HFFc6 (cell line): Measurements from ENCODE around the gene IL36RN. TPM values are rescaled to one million over a fixed set of nuclear protein-coding genes. Genes with fewer than 3 reads are reported as not detected.

Experiments used
- DNase-seq: peaks from one replicate; pipeline ENCODE4 v3.0.0-alpha.2; 2018
- H3K27ac Mint-ChIP-seq: 2 replicates; pipeline ENCODE4 v1.8.0; 2020; ENCODE audit warnings: mild to moderate bottlenecking, mixed read lengths
- H3K27me3 Mint-ChIP-seq: 2 replicates; pipeline ENCODE4 v1.8.0; 2021; ENCODE audit warnings: mild to moderate bottlenecking, moderate library complexity, mixed read lengths; ENCODE audit not compliant: insufficient read depth
- H3K36me3 Mint-ChIP-seq: 2 replicates; pipeline ENCODE4 v1.8.0; 2021; ENCODE audit warnings: low read depth, mixed read lengths
- H3K4me1 Mint-ChIP-seq: 2 replicates; pipeline ENCODE4 v1.8.0; 2020; ENCODE audit warnings: low read depth, mixed read lengths
- H3K4me3 Mint-ChIP-seq: 2 replicates; pipeline ENCODE4 v1.8.0; 2020; ENCODE audit warnings: mild to moderate bottlenecking, moderate library complexity, mixed read lengths
- H3K9me3 Mint-ChIP-seq: 2 replicates; pipeline ENCODE4 v1.8.0; 2020; ENCODE audit warnings: mild to moderate bottlenecking, mixed read lengths
- CTCF ChIP-seq: fragments of 200-600 bp; sonication (generic); IDR thresholded peaks from 2 replicates; pipeline ENCODE4 v1.5.0; 2021; ENCODE audit warnings: antibody characterized with exemption, mild to moderate bottlenecking
- total RNA-seq, 6 experiments: library from RNA; stranded (reverse); fragmentation: NEBNext Ultra II Directional; extraction: Animal tissue kit (Norgen Biotek cat#: 25700); gene quantifications; 2 replicates in 1 of 6; 3 replicates in 5 of 6; pipeline ENCODE4 v1.2.3, GENCODE V29; 2021

The IL36RN gene
- total RNA-seq, 6 experiments from 2014 or later = not detected

- H3K36me3 Mint-ChIP-seq = no peaks in the 10 kb centered on the region
- no peak overlapping the region for H3K27ac Mint-ChIP-seq
- DNase-seq = no peak
- peaks cover 39% of the 10 kb centered on the region for H3K27me3 Mint-ChIP-seq
- TF ChIP-seq CTCF = no peak
- no peaks in the 10 kb centered on the region for H3K9me3 Mint-ChIP-seq
- no peak overlapping the region for H3K4me3 Mint-ChIP-seq
- H3K4me1 Mint-ChIP-seq = no peaks in the 10 kb centered on the region
These were observed 22.2 kb upstream of the IL36RN start for GRCh38 chr2:113036763-113037162.

GRCh38 chr2:113038291-113038690 lies 20.7 kb upstream of the IL36RN start:
- peaks cover 37% of the 10 kb centered on the region for H3K27me3 Mint-ChIP-seq
- no peaks in the 10 kb centered on the region for H3K4me1 Mint-ChIP-seq
- no peaks in the 10 kb centered on the region for H3K36me3 Mint-ChIP-seq
- H3K4me3 Mint-ChIP-seq = no peak overlapping the region
- TF ChIP-seq CTCF = no peak
- no peak overlapping the region for H3K27ac Mint-ChIP-seq
- no peak for DNase-seq
- H3K9me3 Mint-ChIP-seq = no peaks in the 10 kb centered on the region

- no peak for DNase-seq
- Mint-ChIP-seq H3K9me3 (no peaks in the 10 kb centered on the region), H3K27me3 (peaks cover 35% of the 10 kb centered on the region), H3K27ac (no peak overlapping the region), H3K4me1 (no peaks in the 10 kb centered on the region), H3K4me3 (no peak overlapping the region), H3K36me3 (no peaks in the 10 kb centered on the region)
- no peak for TF ChIP-seq CTCF
These were observed 19.8 kb upstream of the IL36RN start for GRCh38 chr2:113039158-113039557.

- DNase-seq = no peak
- no peak for TF ChIP-seq CTCF
- H3K27me3 Mint-ChIP-seq = peaks cover 30% of the 10 kb centered on the region
- no peak overlapping the region for H3K27ac Mint-ChIP-seq
- H3K36me3 Mint-ChIP-seq = no peaks in the 10 kb centered on the region
- no peaks in the 10 kb centered on the region for H3K4me1 Mint-ChIP-seq
- H3K4me3 Mint-ChIP-seq = no peak overlapping the region
- H3K9me3 Mint-ChIP-seq = no peaks in the 10 kb centered on the region
These were observed 19.3 kb upstream of the IL36RN start for GRCh38 chr2:113039719-113040118.

GRCh38 chr2:113041871-113042270 lies 17.1 kb upstream of the IL36RN start:
- H3K27me3 Mint-ChIP-seq = peaks cover 29% of the 10 kb centered on the region
- DNase-seq = no peak
- H3K9me3 Mint-ChIP-seq = no peaks in the 10 kb centered on the region
- H3K4me3 Mint-ChIP-seq = no peak overlapping the region
- no peak overlapping the region for H3K27ac Mint-ChIP-seq
- TF ChIP-seq CTCF = no peak
- no peaks in the 10 kb centered on the region for H3K36me3 Mint-ChIP-seq
- no peaks in the 10 kb centered on the region for H3K4me1 Mint-ChIP-seq

- no peak for DNase-seq
- H3K4me3 Mint-ChIP-seq = no peak overlapping the region
- no peak for TF ChIP-seq CTCF
- no peak overlapping the region for H3K27ac Mint-ChIP-seq
- H3K27me3 Mint-ChIP-seq = peaks cover 14% of the 10 kb centered on the region
- H3K36me3 Mint-ChIP-seq = no peaks in the 10 kb centered on the region
- H3K9me3 Mint-ChIP-seq = no peaks in the 10 kb centered on the region
- no peaks in the 10 kb centered on the region for H3K4me1 Mint-ChIP-seq
These were observed 12.5 kb upstream of the IL36RN start for GRCh38 chr2:113046465-113046864.
